GM19035 (cell line): ENCODE data around the gene TSR2.
"Not testable (repeated sequence)": the region's sequence is repeated elsewhere in the genome, so short reads cannot be mapped to it uniquely, and the experiment has no call there.

Experiments
- ATAC-seq: cut with Tn5 transposase; IDR thresholded peaks from one replicate; pipeline ENCODE4 v1.9.1; 2021; ENCODE audit not compliant: unreplicated experiment

TSR2 gene

DNA sequence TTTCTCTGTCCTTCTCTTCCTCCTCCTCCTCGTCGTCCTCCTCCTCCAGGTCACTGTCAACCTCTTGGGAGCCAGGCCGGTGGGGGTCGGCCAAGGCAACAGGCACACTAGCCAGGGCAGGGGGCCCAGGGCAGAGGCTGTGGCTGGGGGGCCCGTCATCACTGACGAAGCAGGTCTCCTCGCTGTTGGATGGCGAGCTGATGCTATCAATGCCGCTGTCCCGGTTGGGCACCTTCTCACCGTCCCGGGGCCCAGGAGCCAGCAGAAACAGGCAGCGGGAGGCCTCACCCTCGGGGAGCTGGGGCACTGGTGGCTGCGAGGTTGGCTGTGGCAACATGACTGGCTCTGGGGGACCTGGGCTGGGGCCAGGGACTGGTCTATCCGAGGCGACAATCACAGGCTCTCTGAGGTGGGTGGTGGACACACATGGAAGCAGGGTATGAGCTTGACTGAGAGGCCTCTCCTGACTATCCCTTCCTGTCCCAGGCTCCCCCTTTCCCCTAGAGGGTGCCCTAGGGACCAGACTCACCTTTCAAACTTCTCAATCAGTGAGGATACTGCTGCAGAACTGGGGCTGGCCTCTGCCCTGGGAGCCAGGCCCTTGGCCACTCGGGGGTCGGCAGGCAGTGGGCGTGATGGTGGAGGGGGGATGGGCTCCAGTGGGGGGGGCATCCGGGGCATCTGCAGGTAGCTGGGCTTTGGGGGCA lies 30.0 kb downstream of the TSR2 start:
- ATAC-seq = no peak

DNA sequence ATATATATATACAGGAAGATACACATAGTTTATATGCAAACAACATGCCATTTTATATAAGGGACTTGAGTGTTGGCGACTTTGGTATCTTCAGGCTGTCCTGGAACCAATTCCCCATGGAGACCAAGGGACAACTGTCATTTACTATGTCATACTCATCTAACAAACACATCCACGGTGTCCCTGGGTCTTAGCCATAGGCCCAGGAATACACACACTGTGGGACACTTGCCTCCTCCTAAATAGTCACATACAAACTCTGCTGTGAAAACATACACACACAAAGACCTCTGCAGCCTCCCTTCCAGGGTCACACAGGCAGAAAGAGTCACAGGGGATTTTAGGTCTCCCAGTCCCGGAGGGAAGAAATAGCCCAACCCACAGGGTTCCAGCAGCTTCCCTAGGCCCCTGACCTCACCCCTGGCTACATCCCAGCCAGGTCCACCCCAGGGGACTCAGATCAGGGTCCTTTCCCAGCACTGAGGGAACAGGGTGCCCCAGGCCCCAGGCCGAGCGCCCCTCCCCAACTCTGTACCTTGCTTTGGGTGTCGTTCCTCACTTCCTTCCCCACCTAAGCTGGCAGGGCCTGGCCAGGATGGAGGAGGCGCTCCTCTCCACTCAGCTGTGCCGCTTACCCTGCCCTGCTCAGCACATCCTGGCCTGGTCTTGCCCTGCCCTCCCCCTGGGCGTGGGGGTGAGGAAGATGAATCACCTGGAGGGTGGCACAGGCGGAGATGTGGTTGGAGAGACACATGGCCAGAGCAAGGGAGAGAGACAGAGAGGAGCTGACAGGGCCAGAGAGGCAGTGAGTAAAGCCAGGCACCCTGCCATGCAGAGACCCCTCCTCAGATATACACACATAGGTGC lies 34.0 kb downstream of the TSR2 start:
- ATAC-seq = no peak

GRCh38 chrX:54479136-54480111 lies 39.2 kb downstream of the TSR2 start:
- no peak for ATAC-seq

DNA sequence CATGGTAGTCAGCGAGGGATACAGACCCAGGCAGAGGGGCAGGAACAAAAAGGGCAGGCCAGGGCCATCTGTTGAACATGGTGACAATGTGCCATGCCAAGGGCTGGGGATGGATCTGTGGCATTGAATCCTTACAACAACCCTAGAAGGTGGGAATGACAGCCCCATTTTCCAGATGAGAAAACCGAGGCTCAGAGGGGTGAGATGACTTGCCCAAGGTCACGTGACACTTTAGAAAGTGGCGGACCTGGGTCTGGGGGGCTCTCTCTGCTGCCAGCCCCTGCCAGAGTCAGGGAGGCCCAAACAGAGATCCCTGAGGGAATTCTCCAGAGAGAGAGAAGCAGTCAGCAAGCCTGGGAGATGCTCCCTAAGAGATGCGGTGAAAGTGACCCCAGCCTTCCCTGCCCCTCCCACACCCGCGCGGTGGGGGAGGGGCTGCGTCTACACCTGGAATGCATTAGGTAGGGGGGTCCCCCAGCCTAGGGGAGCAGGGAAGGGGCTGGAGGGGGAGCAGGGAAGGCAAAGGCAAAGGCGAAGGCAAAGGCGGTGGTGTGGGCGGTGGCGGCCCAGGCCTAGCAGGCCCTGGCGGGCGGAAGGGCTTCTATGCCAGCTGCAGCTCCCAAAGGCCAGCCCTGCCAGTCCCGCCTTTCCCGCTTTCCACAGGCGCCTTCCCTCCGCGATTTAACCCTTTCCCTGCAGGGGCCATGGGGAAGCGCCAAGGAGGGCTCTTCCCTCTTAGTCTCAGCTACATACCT lies 42.8 kb downstream of the TSR2 start:
- ATAC-seq = no peak

- no peak for ATAC-seq
Measured at GRCh38 chrX:54483946-54484345, 43.7 kb downstream of the TSR2 start.

DNA sequence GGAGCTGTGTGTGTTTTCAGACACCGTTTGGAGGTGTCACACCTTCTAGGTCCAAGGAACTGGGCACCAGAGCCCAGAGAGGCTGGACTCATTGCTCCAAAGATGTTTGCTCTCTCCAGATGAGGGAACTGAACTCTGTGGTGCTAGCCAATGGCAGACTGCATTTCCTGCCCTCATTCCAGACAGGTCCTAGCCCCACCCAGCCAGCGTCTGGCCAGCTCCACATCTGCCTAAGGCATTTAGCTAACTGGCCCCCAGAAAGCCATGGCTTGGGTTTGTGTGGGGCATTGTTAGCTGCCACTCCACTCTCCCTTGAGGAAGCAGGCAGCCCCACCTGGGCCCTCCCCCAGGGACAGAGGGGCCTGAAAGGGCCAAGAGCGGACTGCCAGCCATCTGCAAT lies 44.5 kb downstream of the TSR2 start:
- ATAC-seq = no peak

- ATAC-seq = not testable (repeated sequence)
Measured at GRCh38 chrX:54489819-54490218, 49.6 kb downstream of the TSR2 start.

- no peak for ATAC-seq
Measured at GRCh38 chrX:54492340-54492739, 52.1 kb downstream of the TSR2 start.

DNA sequence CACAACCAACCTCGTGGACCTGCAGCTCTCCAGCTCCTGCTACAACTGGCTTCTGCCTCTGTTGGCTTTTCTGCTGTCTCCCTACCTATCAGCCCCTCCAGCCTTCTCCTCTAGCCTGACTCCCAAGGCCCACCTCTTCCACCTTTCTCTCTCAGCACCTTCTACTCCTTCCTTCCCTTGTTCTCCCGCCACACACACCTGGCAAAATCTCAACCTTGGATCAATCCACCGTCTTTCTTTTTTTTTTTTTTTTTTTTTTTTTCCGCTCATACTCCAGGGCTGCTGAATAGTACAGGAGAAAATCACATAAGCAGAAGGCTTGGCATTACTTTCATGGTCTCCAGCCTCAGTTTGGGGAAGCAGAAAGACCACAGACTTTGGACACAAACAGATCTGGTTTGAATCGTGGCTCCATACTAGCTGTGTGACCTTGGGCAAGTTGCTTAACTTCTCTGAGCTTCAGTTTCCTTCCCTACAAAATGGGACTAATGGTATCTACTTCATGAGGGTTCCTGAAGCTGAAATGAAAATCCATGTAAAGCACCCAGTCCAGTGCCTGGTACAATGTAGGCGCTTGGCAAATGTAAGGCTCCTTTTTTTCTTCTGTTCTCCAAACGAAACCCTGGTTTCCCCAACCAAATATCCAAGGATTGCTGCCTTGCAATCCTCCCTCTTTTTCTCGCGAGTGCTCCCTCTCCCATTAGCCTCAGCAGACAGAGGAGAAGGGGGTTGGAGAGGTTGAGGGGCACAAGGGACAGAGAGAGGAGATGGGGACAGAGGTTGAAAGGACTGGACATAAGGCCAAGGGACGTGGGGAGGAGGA lies 54.2 kb downstream of the TSR2 start:
- no peak for ATAC-seq
